Progenitor cell of endocrine pancreas (in vitro differentiated cells): ENCODE data around the gene ASAP3. TPM values are rescaled to one million over a fixed set of nuclear protein-coding genes. Genes with fewer than 3 reads are reported as not detected.

ENCODE experiments used
- DNase-seq: peaks from one replicate; pipeline ENCODE4 v3.0.0; 2021; ENCODE audit warnings: low spot score; ENCODE audit not compliant: unreplicated experiment
- H3K27ac Mint-ChIP-seq: 2 replicates; pipeline ENCODE4 v1.8.0; 2021; ENCODE audit warnings: mild to moderate bottlenecking, moderate library complexity, mixed read lengths
- H3K27me3 Mint-ChIP-seq: 2 replicates; pipeline ENCODE4 v1.8.0; 2021; ENCODE audit warnings: mixed read lengths
- H3K36me3 Mint-ChIP-seq: 2 replicates; pipeline ENCODE4 v1.8.0; 2022; ENCODE audit warnings: mixed read lengths; ENCODE audit not compliant: insufficient read depth
- H3K4me1 Mint-ChIP-seq: 2 replicates; pipeline ENCODE4 v1.8.0; 2021; ENCODE audit warnings: low read depth, mixed read lengths
- H3K4me3 Mint-ChIP-seq: 2 replicates; pipeline ENCODE4 v1.8.0; 2021; ENCODE audit warnings: low read depth, mild to moderate bottlenecking, moderate library complexity, mixed read lengths
- H3K9me3 Mint-ChIP-seq: 2 replicates; pipeline ENCODE4 v1.8.0; 2021; ENCODE audit warnings: low read depth, mixed read lengths
- total RNA-seq: library from RNA; stranded (reverse); gene quantifications from 2 replicates; pipeline ENCODE4 v1.2.1, GENCODE V29; 2021
- TF ChIP-seq, protein P1 (sequence below): fragments of 200-600 bp; sonication (generic); IDR thresholded peaks from one replicate; pipeline ENCODE4 v1.5.0; 2021; ENCODE audit warnings: antibody characterized with exemption, mild to moderate bottlenecking; ENCODE audit not compliant: unreplicated experiment

ASAP3 gene
- total RNA-seq, 1 donor from 2014 or later, result 67.8 TPM

DNA sequence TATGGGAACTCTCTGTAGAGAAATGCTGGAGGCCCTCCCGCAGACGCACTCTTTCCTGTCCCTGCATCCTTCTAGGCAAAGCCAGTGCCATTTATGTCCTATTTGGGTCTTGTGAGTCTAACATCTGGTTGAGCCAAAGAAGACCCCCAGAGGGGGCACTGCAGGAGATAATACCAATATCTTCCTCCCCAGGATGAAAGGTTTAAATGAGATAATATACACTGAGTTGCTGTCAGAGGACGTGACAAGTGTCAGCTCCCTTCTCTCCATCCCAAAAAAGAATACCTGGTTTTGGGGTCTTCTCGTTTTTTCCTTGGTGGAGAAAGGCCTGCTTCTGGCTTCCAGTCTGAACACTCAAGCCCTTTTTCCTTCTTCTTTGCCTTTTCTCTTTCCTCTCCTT lies 67.0 kb downstream of the ASAP3 start:
- Mint-ChIP-seq H3K4me1 (peaks cover 13% of the 10 kb centered on the region), H3K27me3 (peaks cover 1% of the 10 kb centered on the region), H3K36me3 (no peaks in the 10 kb centered on the region), H3K9me3 (no peaks in the 10 kb centered on the region), H3K4me3 (no peak overlapping the region), H3K27ac (no peak overlapping the region)
- DNase-seq, result no peak
- TF ChIP-seq, protein P1, sequence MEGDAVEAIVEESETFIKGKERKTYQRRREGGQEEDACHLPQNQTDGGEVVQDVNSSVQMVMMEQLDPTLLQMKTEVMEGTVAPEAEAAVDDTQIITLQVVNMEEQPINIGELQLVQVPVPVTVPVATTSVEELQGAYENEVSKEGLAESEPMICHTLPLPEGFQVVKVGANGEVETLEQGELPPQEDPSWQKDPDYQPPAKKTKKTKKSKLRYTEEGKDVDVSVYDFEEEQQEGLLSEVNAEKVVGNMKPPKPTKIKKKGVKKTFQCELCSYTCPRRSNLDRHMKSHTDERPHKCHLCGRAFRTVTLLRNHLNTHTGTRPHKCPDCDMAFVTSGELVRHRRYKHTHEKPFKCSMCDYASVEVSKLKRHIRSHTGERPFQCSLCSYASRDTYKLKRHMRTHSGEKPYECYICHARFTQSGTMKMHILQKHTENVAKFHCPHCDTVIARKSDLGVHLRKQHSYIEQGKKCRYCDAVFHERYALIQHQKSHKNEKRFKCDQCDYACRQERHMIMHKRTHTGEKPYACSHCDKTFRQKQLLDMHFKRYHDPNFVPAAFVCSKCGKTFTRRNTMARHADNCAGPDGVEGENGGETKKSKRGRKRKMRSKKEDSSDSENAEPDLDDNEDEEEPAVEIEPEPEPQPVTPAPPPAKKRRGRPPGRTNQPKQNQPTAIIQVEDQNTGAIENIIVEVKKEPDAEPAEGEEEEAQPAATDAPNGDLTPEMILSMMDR, result no peak

DNA sequence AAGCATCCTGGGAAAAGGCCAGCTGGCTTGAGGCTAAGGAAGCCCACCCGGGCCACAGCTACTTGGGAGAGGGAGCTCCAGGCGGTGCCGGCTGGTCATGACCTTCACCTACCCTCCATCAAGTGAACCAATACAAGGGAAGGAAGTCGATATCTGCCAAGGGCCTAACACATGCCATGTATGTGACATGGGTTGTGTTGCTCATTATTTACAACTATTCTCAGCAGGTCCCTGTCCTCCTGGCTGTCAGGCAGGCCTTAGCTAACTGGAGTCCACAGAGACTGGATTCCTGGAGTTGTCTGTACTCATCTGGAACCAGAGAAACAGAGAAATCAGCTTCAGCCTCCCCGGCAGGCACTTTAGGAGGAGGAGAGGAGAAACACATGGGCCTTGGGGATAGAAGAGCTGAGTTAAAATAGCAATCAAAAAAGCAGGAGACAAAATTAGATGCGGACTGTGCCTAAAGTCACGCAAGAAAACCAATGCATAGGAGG lies 75.1 kb downstream of the ASAP3 start:
- H3K27ac Mint-ChIP-seq, result no peak overlapping the region
- no peak overlapping the region for H3K4me3 Mint-ChIP-seq
- no peaks in the 10 kb centered on the region for H3K9me3 Mint-ChIP-seq
- DNase-seq, result no peak
- H3K27me3 Mint-ChIP-seq, result no peaks in the 10 kb centered on the region
- TF ChIP-seq, protein P1, result no peak
- H3K36me3 Mint-ChIP-seq, result no peaks in the 10 kb centered on the region
- peaks cover 15% of the 10 kb centered on the region for H3K4me1 Mint-ChIP-seq

DNA sequence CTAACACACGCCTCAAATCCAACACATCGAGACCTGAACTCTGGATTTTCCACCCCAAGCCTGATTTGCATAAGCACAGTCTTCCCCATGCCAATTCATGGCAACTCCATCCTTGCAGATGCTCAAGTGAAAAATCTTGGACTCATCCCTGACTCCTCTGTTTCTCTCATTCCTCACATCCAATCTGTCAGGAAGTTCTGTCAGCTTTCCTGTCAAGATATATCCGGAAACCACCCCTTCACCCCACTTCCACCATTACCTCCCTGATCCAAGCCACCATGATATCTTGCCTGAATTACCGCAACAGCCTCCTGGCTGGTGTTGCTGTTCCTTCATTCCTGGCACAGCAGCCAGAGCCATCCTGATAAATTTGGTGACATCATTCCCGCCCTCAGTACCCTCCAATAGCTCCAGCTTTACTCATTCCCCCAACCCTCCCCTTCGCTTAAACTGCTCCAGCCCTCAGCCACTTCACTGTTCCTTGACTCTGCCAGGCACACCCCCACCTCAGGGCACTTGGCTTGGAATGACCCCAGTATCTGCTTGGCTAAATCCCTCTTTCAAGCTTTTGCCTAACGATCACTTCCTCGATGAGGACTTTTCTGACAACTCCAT lies 76.9 kb downstream of the ASAP3 start:
- Mint-ChIP-seq H3K27me3 (no peaks in the 10 kb centered on the region), H3K9me3 (no peaks in the 10 kb centered on the region), H3K27ac (no peak overlapping the region), H3K4me1 (peaks cover 17% of the 10 kb centered on the region), H3K4me3 (no peak overlapping the region), H3K36me3 (peaks cover 2% of the 10 kb centered on the region)
- DNase-seq, result no peak
- TF ChIP-seq, protein P1, result no peak

DNA sequence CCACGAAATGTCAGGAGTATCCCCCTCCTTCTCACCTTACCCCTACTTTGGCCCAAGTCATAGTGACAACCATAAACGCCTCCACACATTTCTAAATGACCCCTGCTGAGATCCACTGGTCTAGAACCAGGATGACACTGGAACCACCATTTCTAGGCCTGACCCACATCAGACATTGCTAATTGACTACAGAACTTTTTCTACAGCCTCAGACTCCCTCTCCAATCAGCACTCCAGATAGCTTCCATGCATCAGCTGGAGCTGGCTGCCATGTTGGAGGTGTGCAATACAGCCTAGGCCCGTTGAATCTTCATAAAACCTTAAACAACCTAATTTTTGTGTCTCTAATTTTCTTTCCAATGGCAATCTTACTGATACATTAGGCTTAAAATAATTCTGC lies 78.0 kb downstream of the ASAP3 start:
- Mint-ChIP-seq H3K27me3 (no peaks in the 10 kb centered on the region), H3K4me3 (no peak overlapping the region), H3K9me3 (no peaks in the 10 kb centered on the region), H3K4me1 (peaks cover 8% of the 10 kb centered on the region), H3K36me3 (peaks cover 2% of the 10 kb centered on the region), H3K27ac (no peak overlapping the region)
- DNase-seq, result no peak
- TF ChIP-seq, protein P1, result no peak

DNA sequence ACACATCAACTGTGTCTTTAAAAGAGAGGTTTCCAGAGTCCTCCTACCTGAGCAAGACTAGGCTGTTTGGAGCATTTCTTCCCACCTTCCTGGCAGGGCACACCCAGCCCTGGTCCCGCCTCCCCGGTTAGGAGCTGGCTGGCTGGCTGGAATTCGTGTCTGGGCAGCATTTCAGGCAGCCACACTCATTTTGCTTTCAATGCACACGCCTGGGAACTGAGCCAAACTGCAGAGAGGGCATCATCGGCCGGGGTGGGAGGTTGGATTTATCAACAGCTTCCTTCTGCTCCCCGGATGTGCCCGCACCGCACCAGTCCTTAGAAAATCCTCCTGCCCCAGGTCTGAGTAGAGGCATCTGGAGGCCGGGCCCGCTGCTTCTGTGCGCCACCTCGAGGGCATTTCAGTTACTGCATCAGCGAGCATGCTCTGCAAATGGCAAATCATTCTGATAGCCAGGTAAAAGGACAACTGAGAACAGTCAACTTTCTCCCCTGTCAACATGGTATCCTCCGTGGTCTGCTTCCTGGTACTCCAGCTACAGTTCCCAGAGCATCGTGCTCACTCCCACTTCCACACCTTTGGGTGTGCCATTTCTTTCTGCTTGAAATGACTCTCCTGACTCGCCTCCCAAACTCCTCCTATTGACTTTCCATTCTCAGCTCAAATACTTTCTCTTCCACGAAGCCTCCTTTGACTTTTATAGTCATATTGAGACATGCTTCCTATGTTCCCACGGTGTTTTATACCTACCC lies 80.1 kb downstream of the ASAP3 start:
- TF ChIP-seq, protein P1, result peak; percentile 94
- Mint-ChIP-seq H3K4me3 (peak overlapping the region; percentile 60), H3K4me1 (peaks cover 1% of the 10 kb centered on the region), H3K36me3 (peaks cover 3% of the 10 kb centered on the region), H3K27ac (no peak overlapping the region), H3K27me3 (no peaks in the 10 kb centered on the region), H3K9me3 (no peaks in the 10 kb centered on the region)
- DNase-seq, result peak; percentile 81
